Stimulated activated CD8-positive, alpha-beta memory T cell treated with anti-CD3 and anti-CD28 coated beads, Interleukin-4, amount 100 ng/mL, for 24 hours (primary cell): ENCODE results near the gene ITGA3.

Experiments used
- DNase-seq: peaks from one replicate; pipeline ENCODE4 v3.0.0-alpha.2; 2020; ENCODE audit warnings: low read depth

ITGA3 gene

GRCh38 chr17:50093807-50094206 lies 37.9 kb downstream of the ITGA3 start:
- DNase-seq: no peak

GRCh38 chr17:50094243-50094752 lies 38.4 kb downstream of the ITGA3 start:
- DNase-seq: peak; percentile 82

GRCh38 chr17:50094753-50095619 lies 39.1 kb downstream of the ITGA3 start, which contains the start of gene PDK2:
TSS of gene PDK2 (plus strand) at chr17:50095351. CDS start at chr17:50095436, 85 bp downstream.
- DNase-seq: peak; percentile 94

- no peak for DNase-seq
Measured at GRCh38 chr17:50095626-50096037, 39.7 kb downstream of the ITGA3 start.

GRCh38 chr17:50096092-50096491 lies 40.2 kb downstream of the ITGA3 start:
- no peak for DNase-seq

- no peak for DNase-seq
Measured at GRCh38 chr17:50096758-50097157, 40.8 kb downstream of the ITGA3 start.

GRCh38 chr17:50097455-50097854 lies 41.5 kb downstream of the ITGA3 start:
- no peak for DNase-seq

- no peak for DNase-seq
Measured at GRCh38 chr17:50097926-50098325, 42.0 kb downstream of the ITGA3 start.

- DNase-seq: no peak
Measured at GRCh38 chr17:50098583-50098982, 42.7 kb downstream of the ITGA3 start.

GRCh38 chr17:50099003-50099402 lies 43.1 kb downstream of the ITGA3 start:
- DNase-seq: no peak

- DNase-seq: no peak
Measured at GRCh38 chr17:50100480-50100883, 44.6 kb downstream of the ITGA3 start.

GRCh38 chr17:50100921-50101345 lies 45.0 kb downstream of the ITGA3 start:
- no peak for DNase-seq

- DNase-seq: no peak
Measured at GRCh38 chr17:50101346-50102163, 45.6 kb downstream of the ITGA3 start.

GRCh38 chr17:50102164-50102991 lies 46.5 kb downstream of the ITGA3 start:
- no peak for DNase-seq

GRCh38 chr17:50103252-50103651 lies 47.3 kb downstream of the ITGA3 start:
- no peak for DNase-seq

GRCh38 chr17:50103941-50104340 lies 48.0 kb downstream of the ITGA3 start:
- DNase-seq: no peak

- DNase-seq: no peak
Measured at GRCh38 chr17:50105811-50106210, 49.9 kb downstream of the ITGA3 start.

GRCh38 chr17:50106393-50107131 lies 50.7 kb downstream of the ITGA3 start:
- no peak for DNase-seq

- DNase-seq: no peak
Measured at GRCh38 chr17:50107790-50108414, 52.0 kb downstream of the ITGA3 start.

- DNase-seq: no peak
Measured at GRCh38 chr17:50108556-50108955, 52.6 kb downstream of the ITGA3 start.

- no peak for DNase-seq
Measured at GRCh38 chr17:50109207-50109606, 53.3 kb downstream of the ITGA3 start.
